Mononuclear cell (primary cell): ENCODE results near the gene CSNK1A1. TPM values are rescaled to one million over a fixed set of nuclear protein-coding genes. Genes with fewer than 3 reads are reported as not detected.
"Not testable (repeated sequence)": the region's sequence is repeated elsewhere in the genome, so short reads cannot be mapped to it uniquely, and the experiment has no call there.

ENCODE experiments used
- H3K27me3 ChIP-seq: 2 replicates; pipeline ENCODE4 v1.6.0; 2011; ENCODE audit warnings: low read length, control low read depth; ENCODE audit not compliant: insufficient read depth
- H3K4me1 ChIP-seq: 2 replicates; pipeline ENCODE4 v1.5.1; 2011; ENCODE audit warnings: mild to moderate bottlenecking, low read length, control low read depth; ENCODE audit not compliant: insufficient read depth
- H3K4me3 ChIP-seq: 2 replicates; pipeline ENCODE4 v1.5.1; 2011; ENCODE audit warnings: mild to moderate bottlenecking, low read length, moderate library complexity
- H3K9me3 ChIP-seq: 2 replicates; pipeline ENCODE4 v1.5.1; 2011; ENCODE audit warnings: low read depth, mild to moderate bottlenecking, control low read depth, low read length
- total RNA-seq: library from RNA; depleted of rRNA; stranded (reverse); fragments of >200 nt; gene quantifications from one replicate; pipeline ENCODE4 v1.2.3, GENCODE V29; 2012

The CSNK1A1 gene
- total RNA-seq, 1 donor, result 249 TPM

- Histone ChIP-seq H3K4me1 (peaks cover 10% of the 10 kb centered on the region), H3K4me3 (no peak overlapping the region), H3K9me3 (no peaks in the 10 kb centered on the region), H3K27me3 (peaks cover 19% of the 10 kb centered on the region)
Measured at GRCh38 chr5:149581931-149582768, 30.9 kb upstream of the CSNK1A1 start.

DNA sequence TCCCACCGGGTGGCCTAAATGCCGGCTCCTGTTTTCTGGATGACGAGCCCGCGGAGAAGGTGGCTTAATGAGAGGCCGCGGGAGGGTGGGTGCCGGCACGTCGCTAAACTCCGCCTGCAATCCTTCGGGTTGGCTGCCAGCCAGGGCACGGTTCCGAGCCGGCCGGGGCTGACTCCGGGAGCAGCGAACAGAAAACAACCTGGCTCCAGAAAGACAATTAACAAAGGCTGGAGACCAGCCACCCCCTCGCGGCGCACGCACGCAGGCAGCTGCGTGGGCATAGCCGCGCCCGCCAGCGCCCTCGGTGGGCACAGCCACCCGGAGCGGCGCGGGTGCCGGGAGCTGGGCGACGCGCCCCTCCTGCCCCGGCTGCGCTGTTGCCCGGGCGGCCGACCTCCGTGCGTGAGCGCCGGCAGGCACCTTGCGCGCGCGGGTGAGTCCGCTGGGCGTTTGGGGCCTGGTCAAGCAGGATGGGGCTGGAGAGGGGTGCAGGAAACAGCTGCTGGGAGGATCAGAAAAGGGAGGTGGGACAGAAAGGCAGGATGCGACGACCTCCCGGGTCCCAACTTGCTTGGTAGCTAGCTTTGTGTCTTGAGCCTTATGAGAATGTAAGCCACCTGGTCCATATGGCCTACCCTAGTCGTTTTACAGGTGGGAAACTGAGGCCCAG is 30.1 kb upstream of the CSNK1A1 start, which contains the start of gene ARHGEF37:
TSS of gene ARHGEF37 (plus strand) at position 307 of the 670 bp plus-strand sequence. CDS start 16,272 bp downstream, outside the sequence.
- Histone ChIP-seq H3K4me3 (peak within 1 kb of the TSS; percentile 15), H3K9me3 (no peaks in the 10 kb centered on the region), H3K4me1 (peaks cover 10% of the 10 kb centered on the region), H3K27me3 (peaks cover 19% of the 10 kb centered on the region)

DNA sequence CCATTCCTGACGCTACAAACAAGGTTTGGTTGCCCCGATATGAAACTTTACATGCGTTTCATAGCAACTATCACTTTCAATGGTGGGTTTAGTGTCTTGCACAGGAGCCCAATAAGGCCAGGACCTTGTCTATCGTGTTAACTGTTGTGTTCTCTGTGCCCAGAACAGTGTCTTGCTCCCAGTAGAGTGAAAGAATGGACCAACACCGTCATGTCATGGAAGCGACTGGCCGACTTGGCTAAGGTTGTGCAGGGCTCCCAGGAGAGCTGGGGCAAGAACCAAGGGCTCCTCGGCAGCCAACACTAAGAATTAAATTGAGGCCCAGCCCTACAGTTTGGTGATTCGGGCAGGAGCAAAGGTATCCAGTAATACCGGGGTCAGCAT is 29.6 kb upstream of the CSNK1A1 start:
- H3K9me3 ChIP-seq, result no peaks in the 10 kb centered on the region
- peaks cover 10% of the 10 kb centered on the region for H3K4me1 ChIP-seq
- peaks cover 19% of the 10 kb centered on the region for H3K27me3 ChIP-seq
- peak overlapping the region; percentile 15 for H3K4me3 ChIP-seq

DNA sequence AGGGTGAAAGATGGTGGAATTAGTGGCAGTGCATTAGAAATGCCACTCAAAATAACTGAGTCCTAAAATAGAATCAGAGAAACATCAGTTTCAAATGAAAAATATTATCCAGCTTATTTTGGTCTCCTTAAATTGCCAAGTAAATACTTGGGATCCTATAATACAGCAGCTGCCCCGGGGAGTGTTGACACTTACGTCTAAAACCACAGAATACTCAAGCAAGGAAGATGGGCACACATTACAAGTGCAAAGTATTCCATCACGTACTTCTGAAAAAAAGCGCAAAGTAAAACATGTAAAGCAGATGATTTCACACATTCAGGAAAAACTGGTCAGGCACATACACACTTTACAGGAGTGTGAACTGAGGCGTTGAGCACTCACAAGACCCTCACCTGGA is 27.7 kb upstream of the CSNK1A1 start:
- H3K4me3 ChIP-seq, result no peak overlapping the region
- H3K9me3 ChIP-seq, result no peaks in the 10 kb centered on the region
- H3K4me1 ChIP-seq, result peaks cover 10% of the 10 kb centered on the region
- peaks cover 19% of the 10 kb centered on the region for H3K27me3 ChIP-seq

DNA sequence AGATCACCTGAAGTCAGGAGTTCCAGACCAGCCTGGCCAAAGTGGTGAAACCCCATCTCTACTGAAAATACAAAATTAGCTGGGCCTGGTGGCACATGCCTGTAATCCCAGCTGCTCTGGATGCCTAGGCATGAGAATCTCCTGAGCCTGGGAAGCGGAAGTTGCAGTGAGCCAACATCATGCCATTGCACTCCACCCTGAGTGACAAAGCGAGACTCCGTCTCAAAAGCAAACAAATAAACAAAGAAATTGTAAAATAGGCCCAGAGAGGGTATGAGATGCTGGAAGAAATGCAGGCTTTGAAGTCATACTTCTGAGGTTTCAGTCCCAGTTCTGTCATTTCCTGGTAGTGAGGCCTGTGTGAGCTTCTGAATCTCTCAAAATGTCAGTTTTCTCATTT is 24.8 kb upstream of the CSNK1A1 start:
- H3K27me3 ChIP-seq, result peaks cover 9% of the 10 kb centered on the region

GRCh38 chr5:149575131-149575530 is 23.9 kb upstream of the CSNK1A1 start:
- no peaks in the 10 kb centered on the region for H3K4me1 ChIP-seq
- no peaks in the 10 kb centered on the region for H3K9me3 ChIP-seq
- peaks cover under 1% of the 10 kb centered on the region for H3K27me3 ChIP-seq
- H3K4me3 ChIP-seq, result no peak overlapping the region

More for the DNA sequence above, 24.8 kb upstream of the CSNK1A1 start:
- no peaks in the 10 kb centered on the region for H3K9me3 ChIP-seq
- H3K4me1 ChIP-seq, result peaks cover 4% of the 10 kb centered on the region
- no peak overlapping the region for H3K4me3 ChIP-seq

- H3K9me3 ChIP-seq, result no peaks in the 10 kb centered on the region
- H3K4me1 ChIP-seq, result no peaks in the 10 kb centered on the region
- H3K27me3 ChIP-seq, result no peaks in the 10 kb centered on the region
- no peak overlapping the region for H3K4me3 ChIP-seq
Measured at GRCh38 chr5:149572576-149573231, 21.5 kb upstream of the CSNK1A1 start.

DNA sequence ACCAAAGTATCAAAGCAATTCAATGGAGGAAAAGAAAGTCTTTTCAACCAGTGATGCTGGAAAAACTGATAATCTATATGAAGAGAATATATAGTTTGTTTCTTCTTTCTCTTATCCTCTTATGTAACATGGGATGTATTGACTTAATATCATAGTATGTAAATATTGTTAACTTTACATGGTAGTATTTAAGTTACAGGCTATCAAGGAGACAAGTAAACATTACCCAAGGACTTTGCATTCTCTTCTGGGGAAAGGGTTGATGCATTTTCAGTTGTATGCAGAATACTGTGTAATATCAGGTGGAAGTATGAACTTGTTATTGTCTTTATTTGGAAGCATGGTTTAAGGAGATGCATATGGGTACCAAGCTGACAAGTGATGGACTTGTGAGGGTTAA is 20.9 kb upstream of the CSNK1A1 start:
- no peaks in the 10 kb centered on the region for H3K9me3 ChIP-seq
- no peak overlapping the region for H3K4me3 ChIP-seq
- H3K27me3 ChIP-seq, result no peaks in the 10 kb centered on the region
- H3K4me1 ChIP-seq, result no peaks in the 10 kb centered on the region

GRCh38 chr5:149567226-149567625 is 16.0 kb upstream of the CSNK1A1 start:
- Histone ChIP-seq H3K27me3 (no peaks in the 10 kb centered on the region), H3K4me1 (no peaks in the 10 kb centered on the region), H3K9me3 (no peaks in the 10 kb centered on the region), H3K4me3 (no peak overlapping the region)

DNA sequence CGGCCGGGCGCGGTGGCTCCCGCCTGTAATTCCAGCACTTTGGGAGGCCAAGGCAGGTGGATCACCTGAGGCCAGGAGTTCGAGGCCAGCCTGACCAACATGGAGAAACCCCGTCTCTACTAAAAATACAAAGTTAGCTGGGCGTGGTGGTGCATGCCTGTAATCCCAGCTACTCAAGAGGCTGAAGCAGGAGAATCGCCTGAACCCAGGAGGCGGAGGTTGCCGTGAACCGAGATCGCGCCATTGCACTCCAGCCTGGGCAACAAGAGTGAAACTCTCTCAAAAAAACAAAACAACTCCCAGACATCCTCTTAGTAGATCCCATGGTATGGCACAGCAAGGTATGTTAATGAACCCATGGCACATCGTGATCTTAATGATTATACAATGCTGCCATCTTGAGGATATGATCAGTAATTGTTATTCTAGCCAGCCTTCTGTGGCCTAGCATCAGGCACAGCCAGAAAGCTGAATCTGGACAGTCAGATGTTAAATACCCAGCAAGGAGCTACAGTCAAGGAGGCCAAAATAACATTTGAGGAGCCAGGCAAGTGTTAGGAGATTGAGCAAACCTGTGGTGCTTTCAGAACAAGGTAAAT is 13.4 kb upstream of the CSNK1A1 start:
- H3K27me3 ChIP-seq, H3K9me3 ChIP-seq, H3K4me1 ChIP-seq, H3K4me3 ChIP-seq: not testable (repeated sequence)

DNA sequence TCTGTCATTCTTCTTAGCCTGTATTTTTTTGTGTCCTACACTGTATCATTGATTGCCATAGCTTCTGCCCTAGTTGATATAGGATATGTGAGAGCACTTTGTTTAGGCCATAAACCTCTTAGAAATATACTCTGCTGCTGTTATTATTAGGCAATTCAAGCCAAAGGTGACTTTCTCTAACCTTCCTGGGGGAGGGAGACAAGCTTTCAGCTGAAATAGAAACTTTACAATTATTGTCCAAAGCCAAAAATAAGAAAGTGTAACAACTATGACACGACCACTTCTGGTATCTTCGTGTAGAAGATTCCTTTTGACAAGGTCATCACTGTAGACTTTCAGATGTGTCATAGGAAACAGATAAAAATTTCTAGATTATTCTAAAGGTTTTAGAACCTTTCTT is 12.2 kb upstream of the CSNK1A1 start:
- no peak overlapping the region for H3K4me3 ChIP-seq
- H3K27me3 ChIP-seq, result no peaks in the 10 kb centered on the region
- no peaks in the 10 kb centered on the region for H3K9me3 ChIP-seq
- no peaks in the 10 kb centered on the region for H3K4me1 ChIP-seq

DNA sequence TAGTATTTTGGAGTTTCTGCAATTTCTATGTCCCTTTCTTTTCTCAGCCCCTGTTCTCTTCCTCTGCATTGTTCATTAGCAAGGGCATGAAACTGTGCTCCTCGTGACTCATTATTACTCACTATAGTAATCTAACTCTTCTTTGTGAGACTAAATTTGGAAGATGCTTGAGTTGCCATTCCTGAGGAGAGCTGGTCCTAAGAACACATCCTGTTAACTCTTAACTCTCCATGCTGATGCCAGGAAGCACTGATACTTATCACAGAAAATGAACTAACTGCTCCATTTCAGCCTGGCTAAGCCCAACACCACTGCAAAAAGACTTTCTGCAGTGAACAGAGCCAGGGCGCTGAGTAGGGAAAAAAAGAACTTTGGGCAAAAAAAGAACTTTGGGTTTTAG is 10.6 kb upstream of the CSNK1A1 start:
- Histone ChIP-seq H3K4me3 (no peak overlapping the region), H3K4me1 (no peaks in the 10 kb centered on the region), H3K9me3 (no peaks in the 10 kb centered on the region), H3K27me3 (no peaks in the 10 kb centered on the region)

- Histone ChIP-seq H3K9me3 (no peaks in the 10 kb centered on the region), H3K4me1 (no peaks in the 10 kb centered on the region), H3K27me3 (no peaks in the 10 kb centered on the region), H3K4me3 (no peak overlapping the region)
Measured at GRCh38 chr5:149559706-149560105, 8.5 kb upstream of the CSNK1A1 start.

DNA sequence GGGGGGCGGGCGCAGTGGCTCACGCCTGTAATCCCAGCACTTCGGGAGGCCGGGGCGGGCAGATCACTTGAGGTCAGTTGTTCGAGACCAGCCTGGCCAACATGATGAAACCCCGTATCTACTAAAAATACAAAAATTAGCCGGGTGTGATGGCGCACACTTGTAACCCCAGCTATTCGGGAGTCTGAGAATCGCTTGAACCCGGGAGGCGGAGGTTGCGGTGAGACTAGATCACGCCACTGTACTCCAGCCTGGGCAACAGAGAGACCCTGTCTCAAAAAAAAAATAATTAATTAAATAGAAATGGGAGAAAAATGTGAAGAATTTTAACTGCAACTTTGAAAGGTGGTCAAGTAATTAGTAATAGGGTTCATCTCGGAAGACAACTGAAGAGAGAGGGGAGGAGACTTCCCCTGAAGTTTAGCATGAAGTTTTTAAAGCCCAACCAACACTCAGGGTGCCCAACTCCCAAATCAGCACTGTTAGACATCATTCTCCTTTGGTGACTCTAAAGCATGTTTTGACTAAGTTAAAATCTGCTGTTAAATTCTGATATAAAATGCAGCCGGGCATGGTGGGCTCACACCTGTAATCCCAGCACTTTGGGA is 1.4 kb upstream of the CSNK1A1 start:
- Histone ChIP-seq H3K4me1 (peaks cover 29% of the 10 kb centered on the region), H3K27me3 (no peaks in the 10 kb centered on the region), H3K4me3 (no peak overlapping the region), H3K9me3 (no peaks in the 10 kb centered on the region)
